K562 (cell line): Measurements from ENCODE around the gene PRC1. TPM values are rescaled to one million over a fixed set of nuclear protein-coding genes. Genes with fewer than 3 reads are reported as not detected.

Experiments used
- E2F1 ChIP-seq: sonication (generic); formaldehyde crosslinking; IDR thresholded peaks from 2 replicates; pipeline ENCODE4 v1.8.1; 2023; ENCODE audit warnings: mild to moderate bottlenecking, missing genetic modification reagents, moderate library complexity
- E2F4 ChIP-seq: sonication (generic); formaldehyde crosslinking; IDR thresholded peaks from 2 replicates; pipeline ENCODE4 v1.8.0; 2022; ENCODE audit warnings: mild to moderate bottlenecking, low read depth, missing genetic modification reagents
- E2F6 ChIP-seq, 2 experiments: IDR thresholded peaks; 2 replicates each; pipeline ENCODE4 v1.6.1; 2011; ENCODE audit warnings: borderline replicate concordance in 1 of 2, control low read depth in 1 of 2, low read depth in 1 of 2, low read length in 1 of 2, mild to moderate bottlenecking in 1 of 2, mixed read lengths in 1 of 2, moderate library complexity in 1 of 2; ENCODE audit not compliant: insufficient read depth in 1 of 2, insufficient read length in 1 of 2, poor library complexity in 1 of 2, severe bottlenecking in 1 of 2; ENCODE audit errors: extremely low read depth in 1 of 2
- FOSL1 ChIP-seq: fragments of 200-800 bp; sonication (Bioruptor generic); conservative IDR thresholded peaks from 2 replicates; pipeline ENCODE4 v1.6.1; 2016; ENCODE audit warnings: missing genetic modification characterization, missing compliant biosample characterization
- HDGF ChIP-seq: fragments of 450-650 bp; IDR thresholded peaks from 2 replicates; pipeline ENCODE4 v1.6.1; 2016
- PHB ChIP-seq: fragments of 250-450 bp; sonication (Bioruptor Pico); IDR thresholded peaks from 2 replicates; pipeline ENCODE4 v1.5.0; 2021
- RBM34 ChIP-seq: fragments of 200-400 bp; formaldehyde crosslinking; IDR thresholded peaks from 2 replicates; pipeline ENCODE4 v1.6.1; 2018; ENCODE audit warnings: low read length, borderline replicate concordance; ENCODE audit not compliant: insufficient read depth
- RFX5 ChIP-seq: IDR thresholded peaks from 2 replicates; pipeline ENCODE4 v1.6.1; 2011; ENCODE audit warnings: low read depth, mild to moderate bottlenecking, improper control_type of control experiment, low read length
- SMAD1 ChIP-seq: fragments of 150-350 bp; IDR thresholded peaks from 2 replicates; pipeline ENCODE4 v1.6.1; 2014; ENCODE audit warnings: low read length, low read depth; ENCODE audit not compliant: partially characterized antibody
- SRF ChIP-seq, 2 experiments: fragments of 250-450, 450-650 bp in 1 of 2; sonication (Bioruptor Pico) in 1 of 2; sonication (generic) in 1 of 2; formaldehyde crosslinking; IDR thresholded peaks; 2 replicates each; pipeline versions ENCODE4 v1.5.0 to v1.5.1; 2020 to 2022; ENCODE audit warnings: mild to moderate bottlenecking in 1 of 2, missing genetic modification reagents in 1 of 2
- SUPT5H ChIP-seq: fragments of 450-650 bp; IDR thresholded peaks from 2 replicates; pipeline ENCODE4 v1.6.1; 2016
- TAF1 ChIP-seq: IDR thresholded peaks from 2 replicates; pipeline ENCODE4 v1.6.1; 2011; ENCODE audit warnings: mild to moderate bottlenecking, low read length, moderate library complexity; ENCODE audit not compliant: insufficient read depth, control insufficient read depth, severe bottlenecking; ENCODE audit errors: extremely low read depth
- TGIF2 ChIP-seq: sonication (generic); formaldehyde crosslinking; IDR thresholded peaks from 2 replicates; pipeline ENCODE4 v1.8.1; 2022; ENCODE audit warnings: mild to moderate bottlenecking, missing genetic modification reagents, moderate library complexity
- ZNF609 ChIP-seq: sonication (generic); formaldehyde crosslinking; IDR thresholded peaks from 2 replicates; pipeline ENCODE4 v1.8.1; 2023; ENCODE audit warnings: missing genetic modification reagents, mild to moderate bottlenecking, borderline replicate concordance
- ZNF740 ChIP-seq, 3 experiments: fragments of 200-800 bp in 1 of 3; sonication (Bioruptor generic) in 1 of 3; sonication (generic) in 1 of 3; formaldehyde crosslinking in 1 of 3; IDR thresholded peaks; 2 replicates each; pipeline versions ENCODE4 v1.6.1 to v1.8.0; 2016 to 2022; ENCODE audit warnings: mild to moderate bottlenecking in 2 of 3, missing compliant biosample characterization in 2 of 3, missing genetic modification characterization in 2 of 3, missing genetic modification reagents in 1 of 3
- polyA plus RNA-seq, 8 experiments: library from polyadenylated mRNA; depleted of rRNA in 4 of 8; stranded (reverse) in 5 of 8; unstranded in 3 of 8; fragments of >200 nt; fragmentation: Nextera tagmentation in 2 of 8; fragmentation: Illumina TruSeq in 1 of 8; extraction: Ambion mirVana in 2 of 8; extraction: Trizol in 1 of 8; gene quantifications; 2 replicates each; pipeline versions ENCODE4 v1.2.1 to v1.2.3, GENCODE V29; 2011 to 2014; ENCODE audit warnings: inconsistent platforms in 1 of 8, missing spikeins in 1 of 8
- total RNA-seq, 7 experiments: library from RNA; depleted of rRNA in 6 of 7; stranded (reverse); fragments of >200 nt in 6 of 7; fragmentation: Illumina TruSeq in 2 of 7; extraction: Trizol in 2 of 7; gene quantifications; 2 replicates each; pipeline versions ENCODE4 v1.2.1 to v1.2.3, GENCODE V29; 2011 to 2021; ENCODE audit warnings: low replicate concordance in 1 of 7

The PRC1 gene
- total and polyA plus RNA-seq, 9 of the 15 experiments (the other 6 are each of a cell fraction or from before 2014, with no cell fraction given) = 156 to 391 (median 240) TPM

GRCh38 chr15:90994417-90995311 lies at the start of gene PRC1 (continued):
- peak; percentile 96 for TF ChIP-seq E2F4 (CRISPR knock-in tag)
- TF ChIP-seq SMAD1 = peak; percentile 23
- peak in 1 of 2 experiments; percentile 75; a peak in 2 of 4 replicates for TF ChIP-seq SRF (CRISPR knock-in tag; IDR thresholded peaks at IDR 0.05)
- peak; percentile 97 for TF ChIP-seq E2F1 (CRISPR knock-in tag)
- peak; percentile 57; the same call in 1 of the 2 replicates for TF ChIP-seq TGIF2
- TF ChIP-seq RFX5 = no peak
- TF ChIP-seq PHB (CRISPR knock-in tag) = peak; percentile 19; the same call in 1 of the 2 replicates
- peak; percentile 65 to 68 for TF ChIP-seq E2F6 (IDR thresholded peaks at IDR 0.05; ENCODE audit: borderline replicate concordance in 1 of 2, extremely low read depth in 1 of 2, insufficient read depth in 1 of 2, insufficient read length in 1 of 2, low read depth in 1 of 2, low read length in 1 of 2, poor library complexity in 1 of 2, severe bottlenecking in 1 of 2)
- peak; percentile 81; the same call in 1 of the 2 replicates for TF ChIP-seq ZNF609 (CRISPR knock-in tag)
- TF ChIP-seq ZNF740 (CRISPR knock-in tag; IDR thresholded peaks at IDR 0.05) = peak; percentile 59; the same call in 1 of the 2 replicates
- no peak for TF ChIP-seq ZNF740 (tag; IDR thresholded peaks at IDR 0.05)
- peak; percentile 69 for TF ChIP-seq FOSL1 (tag)
- TF ChIP-seq RBM34 = no peak
- peak; percentile 91 for TF ChIP-seq SUPT5H
- TF ChIP-seq HDGF = no peak
- peak; percentile 93 for TF ChIP-seq TAF1
